Stimulated activated CD4-positive, alpha-beta T cell treated with anti-CD3 and anti-CD28 coated beads, Interleukin-1b, Interleukin-23, amount 100 ng/mL, for 48 hours (primary cell): ENCODE results near the gene DPYSL5.

Source experiments
- DNase-seq: peaks from one replicate; pipeline ENCODE4 v3.0.0-alpha.2; 2020

The DPYSL5 gene

DNA sequence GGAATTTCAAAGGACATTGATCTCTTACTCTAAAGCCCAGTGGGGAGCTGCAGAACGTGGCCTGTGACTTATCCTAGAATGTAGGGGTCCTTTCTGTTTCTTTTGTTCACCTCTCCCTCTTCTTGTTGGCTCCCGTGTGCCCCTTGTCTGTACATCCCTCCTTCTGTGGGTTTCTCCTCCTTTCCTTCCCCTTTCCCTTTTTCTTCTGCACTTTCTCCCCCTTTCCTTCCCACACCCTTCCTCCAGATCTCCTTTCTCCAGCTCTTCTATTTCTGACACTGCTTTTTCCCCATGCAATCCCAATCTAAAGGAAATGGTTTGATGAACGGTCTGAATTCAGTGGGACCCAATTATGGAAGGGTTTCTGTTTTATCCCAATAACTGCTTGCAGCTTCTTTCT lies 87.1 kb downstream of the DPYSL5 start:
- DNase-seq: no peak

DNA sequence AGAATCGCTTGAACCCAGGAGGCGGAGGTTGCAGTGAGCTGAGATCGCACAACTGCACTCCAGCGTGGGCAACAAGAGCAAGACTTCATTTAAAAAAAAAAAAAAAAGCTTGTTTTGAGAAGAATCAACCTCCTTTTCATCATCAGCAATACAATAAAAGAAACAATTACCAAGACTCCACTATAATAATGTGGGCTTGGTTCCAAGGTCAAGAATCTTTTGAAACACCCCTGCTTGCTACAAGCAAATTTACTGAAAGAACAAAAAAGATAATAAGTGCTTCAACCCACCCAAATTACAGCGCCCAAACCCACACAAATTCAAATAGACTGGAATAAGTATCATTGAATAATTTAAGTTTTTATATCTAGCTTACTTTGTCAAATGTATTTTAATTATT lies 88.9 kb downstream of the DPYSL5 start:
- no peak for DNase-seq

DNA sequence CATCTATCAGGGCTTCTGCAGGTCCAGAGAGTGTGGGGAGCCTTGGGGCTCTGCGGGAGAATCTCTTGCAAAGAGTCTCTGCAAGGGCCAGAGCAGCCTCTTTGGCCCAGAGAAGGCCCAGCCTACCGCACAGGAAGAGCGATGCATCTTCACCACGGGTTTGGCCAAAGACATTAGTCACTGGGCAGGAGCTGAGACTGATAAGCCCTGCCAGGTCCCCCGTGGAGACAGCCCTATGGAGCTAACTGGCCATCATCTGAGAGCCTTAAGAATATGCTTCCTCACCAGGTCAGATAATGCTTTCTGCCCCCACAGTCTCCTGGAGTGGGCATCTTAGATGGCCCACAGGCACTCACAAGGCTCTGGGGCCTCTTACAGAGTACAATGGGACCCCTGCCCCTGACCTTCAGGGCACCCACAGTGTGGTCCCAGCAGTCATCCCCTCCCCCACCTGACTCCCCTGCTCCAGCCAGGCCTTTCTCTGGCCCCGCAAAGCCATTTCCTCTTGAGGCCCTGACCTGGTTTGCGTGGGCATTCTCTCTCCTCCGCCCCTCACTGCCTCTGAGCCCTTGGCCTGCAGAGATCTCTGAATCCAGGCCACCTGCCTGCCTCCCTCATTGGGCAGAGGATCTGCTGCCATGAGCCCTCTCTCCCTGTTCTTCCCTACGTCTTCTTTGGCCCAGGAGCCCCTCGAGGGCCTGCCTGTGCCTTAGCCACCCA lies 90.6 kb downstream of the DPYSL5 start:
- no peak for DNase-seq

DNA sequence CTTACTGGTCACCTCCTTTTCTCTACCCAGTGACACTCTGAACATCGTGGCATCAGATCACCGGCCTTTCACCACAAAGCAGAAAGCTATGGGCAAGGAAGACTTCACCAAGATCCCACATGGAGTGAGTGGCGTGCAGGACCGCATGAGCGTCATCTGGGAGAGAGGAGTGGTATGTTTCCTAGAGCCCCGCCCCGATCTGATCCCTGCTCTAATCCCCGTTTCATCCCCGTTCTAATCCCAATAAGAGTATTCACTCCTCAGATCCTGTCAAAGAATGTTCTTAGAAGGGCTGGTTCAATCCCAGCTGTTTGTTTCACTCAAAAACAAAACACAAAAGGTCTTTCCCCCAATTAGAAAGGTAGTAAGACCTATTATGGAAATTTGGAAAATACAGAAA lies 92.1 kb downstream of the DPYSL5 start:
- no peak for DNase-seq

DNA sequence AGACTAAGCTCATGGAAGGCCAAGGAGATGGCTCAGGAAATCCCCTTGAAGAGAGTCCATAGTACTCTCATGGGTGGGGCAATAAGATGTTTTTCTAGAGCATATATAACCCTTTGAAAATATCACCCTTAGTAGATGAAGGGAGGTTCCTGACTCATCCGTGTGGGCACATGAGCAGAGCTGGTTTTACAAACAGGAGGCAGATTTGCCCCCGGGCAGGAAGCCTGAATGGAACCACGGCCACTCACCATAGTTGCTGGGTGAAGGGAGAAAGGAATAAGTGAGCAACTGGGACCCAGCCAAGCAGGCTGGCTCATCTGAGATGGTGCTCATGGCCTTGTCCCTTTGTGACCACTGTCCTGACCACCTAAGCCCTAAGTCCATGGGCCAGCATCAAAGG lies 93.6 kb downstream of the DPYSL5 start:
- no peak for DNase-seq

DNA sequence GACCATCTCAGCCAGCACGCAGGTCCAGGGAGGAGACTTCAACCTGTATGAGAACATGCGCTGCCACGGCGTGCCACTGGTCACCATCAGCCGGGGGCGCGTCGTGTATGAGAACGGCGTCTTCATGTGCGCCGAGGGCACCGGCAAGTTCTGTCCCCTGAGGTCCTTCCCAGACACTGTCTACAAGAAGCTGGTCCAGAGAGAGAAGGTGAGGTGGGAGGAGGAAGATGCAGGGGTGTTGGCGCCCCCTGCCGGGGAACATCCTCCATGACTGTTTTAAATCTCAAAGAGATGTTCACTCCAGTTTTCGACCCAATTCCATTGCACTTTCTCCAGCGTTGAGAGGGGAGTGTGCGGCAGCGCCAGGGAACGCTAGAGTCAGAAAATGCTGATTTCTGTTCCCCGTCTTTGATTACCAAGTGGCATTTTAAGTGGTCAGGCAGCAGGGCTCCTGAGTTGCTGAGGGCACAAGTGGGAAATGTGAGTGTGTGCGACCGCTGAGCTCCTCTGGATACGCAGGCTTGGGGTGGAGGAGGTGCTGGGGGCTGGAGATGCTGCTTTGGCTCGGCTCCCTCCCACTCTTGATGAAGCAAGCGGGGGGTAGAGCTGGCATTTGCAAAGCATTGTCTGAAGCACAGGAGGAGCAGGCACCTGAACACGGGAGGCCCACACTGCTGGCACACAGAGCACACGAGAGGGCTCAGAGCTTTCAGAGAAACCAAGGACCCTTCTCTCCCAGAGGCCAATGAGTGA lies 94.8 kb downstream of the DPYSL5 start:
- DNase-seq: peak; percentile 66

DNA sequence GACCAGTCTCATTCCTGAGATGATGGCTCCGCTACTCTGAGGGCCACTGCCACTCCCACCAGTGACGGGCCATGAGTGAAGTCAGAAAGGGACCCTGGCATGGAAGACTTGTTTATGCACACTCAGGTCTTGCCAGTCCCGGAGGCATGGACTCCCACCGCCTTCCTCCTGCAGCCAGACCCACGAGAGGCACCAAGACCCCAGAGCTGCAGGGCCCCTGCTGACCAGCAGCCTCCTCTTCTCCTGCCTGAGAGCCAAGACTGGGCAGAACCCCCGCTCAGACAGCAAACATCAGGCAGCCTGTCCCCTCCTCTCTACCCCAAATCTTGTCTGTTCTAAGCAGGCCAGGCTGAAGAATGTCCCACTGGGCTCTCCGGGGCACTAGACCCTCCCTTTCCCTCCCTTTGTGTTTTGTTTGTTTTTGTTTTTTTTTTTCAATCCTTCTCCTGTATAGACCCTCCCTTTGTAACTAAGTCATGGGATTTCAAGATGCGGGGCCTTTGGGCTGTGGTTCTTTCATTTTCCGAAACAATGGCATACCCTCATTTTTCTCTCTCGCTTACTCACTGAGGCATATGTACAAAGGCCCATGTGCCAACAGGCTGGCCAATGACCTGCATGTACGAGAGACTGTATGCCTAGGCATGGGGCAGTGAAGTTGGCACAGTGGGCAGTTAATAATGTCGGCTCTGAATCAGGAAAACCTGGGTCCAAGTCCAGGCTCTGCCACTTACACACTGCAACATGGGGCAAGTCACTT lies 98.2 kb downstream of the DPYSL5 start:
- no peak for DNase-seq

DNA sequence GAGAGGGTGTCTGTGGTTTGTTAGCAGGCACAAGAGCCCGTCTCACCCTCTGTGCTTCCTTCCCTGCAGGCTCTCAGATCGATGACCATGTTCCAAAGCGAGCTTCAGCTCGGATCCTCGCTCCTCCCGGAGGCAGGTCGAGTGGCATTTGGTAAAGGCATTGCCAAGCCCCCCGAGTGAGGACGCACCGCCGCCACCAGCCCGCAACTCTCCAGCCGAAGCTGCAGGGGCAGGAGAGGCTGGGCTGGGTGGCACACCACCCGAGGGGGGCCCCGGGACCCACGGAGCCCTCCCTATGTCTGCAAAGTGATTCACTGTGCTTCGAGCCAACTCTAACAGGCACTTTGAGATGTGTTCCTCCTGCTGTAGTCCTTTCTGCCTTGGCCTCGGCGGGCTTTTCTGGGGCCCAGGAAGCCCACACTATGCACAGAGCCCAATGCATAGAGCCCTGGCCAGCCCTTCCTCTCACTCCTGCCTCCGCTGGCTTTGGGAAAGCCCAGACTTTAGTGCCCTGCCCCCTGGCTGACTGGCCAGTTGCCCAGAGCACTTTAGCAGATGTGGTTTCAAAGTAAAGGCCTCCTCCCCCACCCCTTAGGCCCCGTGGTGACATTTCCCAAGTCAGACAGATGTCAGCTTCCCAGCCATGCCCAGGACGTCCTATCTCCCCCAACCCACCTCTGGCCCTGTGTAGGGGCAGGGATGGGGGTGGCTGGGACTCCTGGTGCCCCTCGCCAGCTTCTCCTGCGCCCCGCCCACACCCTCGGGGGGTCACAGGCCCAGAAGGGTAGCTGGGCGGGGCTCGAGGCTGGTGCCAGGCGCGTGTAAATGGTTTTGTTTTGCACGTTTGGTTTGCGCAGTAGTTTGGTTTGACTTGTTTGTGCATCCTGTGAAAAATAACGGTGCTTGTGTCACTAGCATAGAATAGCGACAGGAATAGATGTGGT lies 99.2 kb downstream of the DPYSL5 start:
- no peak for DNase-seq

DNA sequence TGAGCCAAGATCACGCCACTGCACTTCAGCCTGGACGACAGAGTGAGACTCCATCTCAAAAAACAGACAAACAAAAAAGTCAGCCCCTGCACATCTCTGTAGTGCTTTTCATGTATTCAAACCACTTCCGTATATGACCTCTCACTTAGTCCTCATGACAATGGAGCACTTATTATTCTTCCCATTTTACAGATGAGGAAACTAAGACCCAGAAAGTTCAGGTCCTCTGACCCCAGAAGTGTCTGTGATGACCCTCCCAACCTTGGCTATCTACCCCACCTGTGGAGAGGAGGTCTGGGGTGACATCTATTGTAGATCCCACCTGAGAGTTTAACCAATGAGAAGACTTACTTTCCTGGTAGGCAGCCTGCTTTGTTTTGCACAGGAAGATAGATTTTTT lies 100.9 kb downstream of the DPYSL5 start:
- DNase-seq: no peak

DNA sequence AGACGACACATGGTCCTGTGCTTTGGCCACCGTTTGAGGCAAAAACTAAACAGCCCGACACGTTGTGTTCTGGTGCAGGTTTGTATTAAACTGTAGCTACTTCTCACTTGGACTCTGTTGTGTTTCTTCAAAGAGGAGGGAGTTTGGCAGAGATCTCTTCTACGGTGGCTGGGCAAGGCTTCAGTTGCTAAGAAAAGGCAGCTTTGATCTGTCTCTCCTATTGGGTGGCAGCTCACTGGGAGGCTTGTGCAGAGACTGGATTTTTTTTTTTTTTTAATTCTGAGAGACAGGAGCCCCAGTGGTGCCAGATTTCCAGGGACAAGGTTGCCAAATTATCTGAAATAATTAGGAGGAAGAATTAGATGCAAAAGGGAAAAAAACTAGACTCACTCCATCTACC lies 102.3 kb downstream of the DPYSL5 start:
- DNase-seq: no peak

DNA sequence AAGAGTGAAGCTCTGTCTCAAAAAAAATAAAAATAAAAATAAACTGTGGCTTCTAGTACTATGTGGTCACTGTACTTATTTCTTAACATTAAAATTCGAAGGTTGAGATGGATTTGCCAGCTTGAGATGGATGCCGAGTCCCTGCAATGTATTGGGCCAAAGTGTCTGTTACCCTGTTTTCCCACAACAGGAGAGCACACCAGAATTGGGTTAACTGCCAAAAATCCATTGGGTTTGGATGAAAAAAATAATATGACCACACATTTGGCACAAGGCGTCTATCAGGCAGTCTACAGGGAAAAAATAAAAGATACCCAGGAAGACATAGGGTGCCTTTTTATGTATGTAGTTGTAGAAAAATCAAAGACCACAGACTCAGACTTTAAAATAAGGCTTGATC lies 103.3 kb downstream of the DPYSL5 start:
- no peak for DNase-seq

DNA sequence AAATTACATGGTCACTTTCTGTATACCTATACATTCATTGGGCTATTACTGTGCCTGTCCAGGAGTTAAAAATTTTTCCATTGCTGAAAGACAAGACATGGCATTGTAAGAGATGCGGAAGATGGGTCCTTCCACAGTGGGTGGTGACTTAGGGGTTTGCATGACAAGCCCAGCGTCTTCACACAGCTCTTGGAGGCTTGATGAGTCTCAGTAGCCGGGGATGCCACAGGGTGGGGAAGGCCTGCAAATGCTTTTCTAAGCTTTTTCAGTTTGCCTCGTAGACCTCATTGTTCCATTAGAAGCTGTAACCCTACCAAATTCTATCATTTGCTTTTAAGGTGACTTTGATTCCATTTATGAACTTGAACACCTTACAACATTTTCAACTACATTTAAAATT lies 104.4 kb downstream of the DPYSL5 start:
- DNase-seq: no peak

DNA sequence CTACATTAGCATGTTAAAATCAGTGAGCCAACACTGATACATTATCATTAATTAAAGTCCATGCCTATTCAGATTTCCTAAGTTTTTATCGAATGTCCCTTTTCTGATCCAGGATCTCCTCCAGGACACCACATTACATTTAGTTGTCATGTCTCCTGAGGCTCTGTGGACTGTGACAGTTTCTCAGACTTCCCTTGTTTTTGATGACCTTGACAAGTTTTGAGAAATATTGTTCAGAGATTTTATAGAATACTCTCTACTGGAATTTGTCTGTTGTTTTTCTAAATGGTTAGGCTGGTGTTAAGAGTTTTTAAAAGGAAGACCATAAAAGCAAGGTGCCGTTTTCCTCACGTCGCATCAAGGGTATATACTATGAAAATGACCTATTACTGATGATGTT lies 106.2 kb downstream of the DPYSL5 start:
- DNase-seq: no peak

DNA sequence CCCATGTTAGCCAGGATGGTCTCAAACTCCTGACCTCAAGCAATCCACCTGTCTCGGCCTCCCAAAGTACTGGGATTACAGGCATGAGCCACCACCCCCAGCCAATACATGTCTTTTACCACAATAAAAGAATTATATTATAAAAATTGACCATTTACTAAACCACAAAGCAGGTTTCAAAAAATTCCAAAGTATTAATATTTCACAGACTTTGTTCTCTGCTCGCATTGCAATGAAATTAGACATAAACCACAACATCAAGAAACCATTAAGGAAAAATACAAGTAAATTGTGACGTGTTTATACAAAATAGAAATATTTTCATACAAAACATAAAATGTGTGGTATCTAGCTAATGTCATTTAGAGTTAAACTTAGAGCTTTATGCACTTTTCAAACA lies 109.1 kb downstream of the DPYSL5 start:
- no peak for DNase-seq

DNA sequence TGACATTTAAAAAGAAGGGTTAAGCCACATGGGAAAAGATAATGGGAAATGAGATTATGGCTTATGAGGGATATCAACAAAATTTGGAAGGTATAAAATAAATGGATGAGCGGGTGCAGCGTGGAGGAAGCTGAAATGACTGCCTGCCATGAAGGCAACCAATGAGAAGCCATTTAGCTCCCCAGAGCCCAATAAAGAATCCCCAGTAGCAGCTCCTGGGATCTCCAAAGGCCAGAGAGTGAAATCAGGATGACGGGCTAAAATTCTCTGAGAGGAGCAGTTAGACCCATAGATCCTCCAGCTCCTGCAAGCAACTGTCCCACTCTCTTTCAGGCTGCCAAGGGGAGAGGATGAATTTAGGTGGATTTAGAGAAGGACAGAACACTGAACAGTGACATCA lies 109.6 kb downstream of the DPYSL5 start:
- no peak for DNase-seq

DNA sequence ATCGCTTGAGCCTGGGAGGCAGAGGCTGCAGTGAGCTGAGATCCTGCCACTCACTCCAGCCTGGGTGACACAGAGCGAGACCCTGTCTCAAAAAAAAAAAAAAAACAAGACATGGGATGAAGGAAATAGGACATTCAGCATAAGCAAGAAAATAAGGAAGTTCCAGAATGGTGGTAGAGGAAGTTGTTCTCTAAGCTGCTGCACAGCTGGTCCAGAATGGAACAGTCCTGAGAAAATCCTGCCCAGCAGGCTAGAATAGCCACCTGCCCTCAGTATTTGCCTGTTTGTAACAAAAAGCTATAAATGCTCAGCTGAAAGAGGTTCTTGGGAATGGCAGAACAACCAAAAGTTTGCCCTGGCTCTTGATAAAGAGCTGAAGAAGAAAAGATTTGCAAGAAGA lies 111.4 kb downstream of the DPYSL5 start:
- DNase-seq: no peak

DNA sequence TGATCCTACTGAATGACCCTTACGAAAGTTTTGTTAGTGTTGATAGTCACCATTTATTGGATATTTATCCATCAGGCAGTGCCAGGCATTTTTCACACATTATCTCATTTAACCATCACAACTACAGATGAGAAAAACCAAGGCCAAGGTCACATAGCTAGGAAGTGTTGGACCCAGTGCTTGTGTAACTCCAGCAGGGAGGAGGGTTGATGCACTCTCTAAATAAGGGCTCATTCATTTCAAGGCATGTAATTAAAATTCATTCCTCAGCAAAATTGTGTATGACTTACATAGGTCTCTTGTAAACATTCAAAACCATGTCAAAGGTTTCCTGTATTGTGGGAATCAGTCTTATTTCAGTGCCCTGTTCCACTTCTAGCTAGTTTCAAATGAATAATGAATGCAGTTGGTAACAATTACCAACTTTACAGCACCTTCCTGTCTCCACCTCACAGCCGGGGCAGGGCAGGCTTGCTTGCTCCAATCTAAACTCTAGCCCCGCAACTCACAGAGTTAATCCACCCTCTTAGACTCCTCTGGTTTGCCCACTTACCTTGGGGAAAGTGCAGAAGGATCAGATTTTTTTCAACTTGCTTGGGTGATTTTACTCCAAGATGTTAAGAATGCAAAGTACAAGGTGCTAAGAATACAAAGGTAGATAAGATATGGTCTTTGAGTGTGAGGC lies 116.7 kb downstream of the DPYSL5 start:
- no peak for DNase-seq

DNA sequence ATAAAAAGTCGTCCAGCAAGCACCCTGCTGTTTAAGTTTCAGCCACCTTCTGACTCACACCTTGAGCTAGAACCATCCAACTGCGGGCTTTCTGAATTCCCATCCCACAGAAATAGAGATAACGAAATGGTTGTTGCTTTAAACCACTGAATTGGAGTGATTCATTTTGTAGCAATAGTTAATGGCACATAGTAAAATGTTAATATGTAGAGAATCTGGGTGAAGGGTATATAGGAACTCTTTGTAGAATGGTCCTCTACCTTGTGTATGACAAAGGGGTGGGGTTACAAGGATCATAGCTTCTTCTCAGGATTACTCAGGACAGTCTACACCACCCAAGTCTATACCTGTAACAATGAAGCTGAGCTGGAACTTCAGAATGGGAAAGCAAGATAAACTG lies 120.1 kb downstream of the DPYSL5 start:
- no peak for DNase-seq

DNA sequence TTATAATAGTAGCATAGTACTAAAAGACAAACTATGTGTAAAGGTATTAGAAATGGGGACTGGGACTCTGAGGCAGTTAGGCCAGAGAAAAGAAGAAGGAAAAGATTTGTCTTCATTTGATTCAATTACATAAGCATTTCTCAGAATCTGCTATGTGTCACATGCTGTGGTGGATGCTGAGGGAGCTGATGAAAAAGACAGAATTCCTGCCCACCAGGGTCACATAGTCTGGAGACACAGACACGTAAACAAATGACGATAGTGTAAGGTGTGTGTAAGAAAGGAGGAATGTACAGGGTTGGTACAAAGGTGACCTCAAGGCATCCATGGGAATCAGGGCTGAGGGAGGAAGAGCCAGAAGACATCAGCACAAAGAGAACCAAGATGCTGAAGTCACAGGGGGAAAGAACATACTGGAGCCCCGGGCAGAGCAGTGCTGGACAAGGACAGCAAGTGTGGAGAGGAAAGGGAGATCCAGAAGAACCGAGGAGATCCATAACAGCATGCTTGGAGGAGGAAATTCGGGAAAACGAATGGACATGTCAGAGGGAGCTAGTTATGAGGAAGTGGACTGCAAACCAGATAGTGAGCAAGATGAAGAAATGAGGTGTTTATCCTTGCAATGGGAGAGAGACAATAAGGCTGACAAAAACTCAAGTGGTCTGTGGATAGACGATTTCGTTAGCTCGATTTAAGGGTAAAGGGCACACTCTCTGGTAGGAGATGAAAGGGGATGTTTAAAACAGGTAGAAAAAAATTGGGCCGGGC lies 121.3 kb downstream of the DPYSL5 start:
- DNase-seq: no peak

DNA sequence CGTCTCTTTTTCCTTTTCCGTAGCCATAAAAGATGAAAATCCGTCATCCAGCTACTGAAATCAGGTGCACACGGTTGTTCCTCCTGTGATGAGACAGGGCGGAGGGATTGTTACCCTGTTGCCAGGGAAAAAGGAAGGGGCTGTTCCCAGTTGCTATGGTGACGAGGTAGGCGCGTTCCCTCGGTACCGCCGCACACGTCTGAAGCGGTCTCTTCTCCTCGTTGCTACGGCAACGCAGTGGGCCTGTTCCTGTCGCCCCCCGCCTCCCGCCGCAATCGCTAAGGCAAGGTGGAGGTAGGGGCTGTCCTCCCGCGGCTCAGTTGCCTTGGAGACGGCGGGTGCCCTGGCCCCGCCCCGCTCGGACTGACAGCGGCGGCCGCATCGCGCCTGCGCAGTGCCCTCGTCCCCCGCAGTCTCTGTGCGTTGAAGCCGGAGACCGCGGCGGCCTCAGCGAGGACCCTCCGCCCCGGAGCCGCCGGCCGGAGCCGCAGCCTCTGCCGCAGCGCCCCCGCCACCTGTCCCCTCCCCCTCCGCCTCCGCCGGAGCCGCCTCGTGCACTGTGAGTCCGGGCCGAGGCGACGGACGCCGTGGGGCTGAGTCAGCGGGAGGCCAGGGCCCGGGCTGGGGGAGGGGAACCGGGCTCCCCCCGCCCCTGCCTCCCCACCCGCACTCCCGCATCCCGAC lies 122.5 kb downstream of the DPYSL5 start, which contains the start of gene MAPRE3:
TSS of gene MAPRE3 (plus strand) at position 394 of the 684 bp plus-strand sequence. CDS start 51,582 bp downstream, outside the sequence.
- peak; percentile 75 for DNase-seq
